K562 (cell line): ENCODE results near the gene NAT9. TPM values are rescaled to one million over a fixed set of nuclear protein-coding genes. Genes with fewer than 3 reads are reported as not detected.

Experiments used
- GTF2F1 ChIP-seq: IDR thresholded peaks from 2 replicates; pipeline ENCODE4 v1.6.1; 2011; ENCODE audit warnings: low read depth, low read length, improper control_type of control experiment
- SMARCA4 ChIP-seq: fragments of 450-650 bp; IDR thresholded peaks from 2 replicates; pipeline ENCODE4 v1.6.1; 2016
- TSHZ1 ChIP-seq: fragments of 250-450 bp; sonication (Bioruptor Pico); IDR thresholded peaks from 2 replicates; pipeline ENCODE4 v1.4.0; 2020; ENCODE audit warnings: mild to moderate bottlenecking, moderate library complexity
- ZBTB2 ChIP-seq: fragments of 450-650 bp; IDR thresholded peaks from 2 replicates; pipeline ENCODE4 v1.6.1; 2016; ENCODE audit warnings: antibody characterized with exemption
- polyA plus RNA-seq, 8 experiments: library from polyadenylated mRNA; depleted of rRNA in 4 of 8; stranded (reverse) in 5 of 8; unstranded in 3 of 8; fragments of >200 nt; fragmentation: Nextera tagmentation in 2 of 8; fragmentation: Illumina TruSeq in 1 of 8; extraction: Ambion mirVana in 2 of 8; extraction: Trizol in 1 of 8; gene quantifications; 2 replicates each; pipeline versions ENCODE4 v1.2.1 to v1.2.3, GENCODE V29; 2011 to 2014; ENCODE audit warnings: inconsistent platforms in 1 of 8, missing spikeins in 1 of 8
- total RNA-seq, 7 experiments: library from RNA; depleted of rRNA in 6 of 7; stranded (reverse); fragments of >200 nt in 6 of 7; fragmentation: Illumina TruSeq in 2 of 7; extraction: Trizol in 2 of 7; gene quantifications; 2 replicates each; pipeline versions ENCODE4 v1.2.1 to v1.2.3, GENCODE V29; 2011 to 2021; ENCODE audit warnings: low replicate concordance in 1 of 7

Gene NAT9
- total and polyA plus RNA-seq, 9 of the 15 experiments (the other 6 are each of a cell fraction or from before 2014, with no cell fraction given) = 4.2 to 63.6 (median 40.8) TPM

- TF ChIP-seq SMARCA4 (no peak), TSHZ1 (CRISPR knock-in tag) (no peak), ZBTB2 (no peak), GTF2F1 (no peak)
These were observed 31.2 kb downstream of the NAT9 start (continued) for GRCh38 chr17:74744714-74745547.
